C4-2B (cell line): Measurements from ENCODE around the gene IRX3.

ENCODE experiments used
- H3K27ac ChIP-seq: fragments of 450-650 bp; 2 replicates; pipeline ENCODE4 v1.5.1; 2017
- ZFX ChIP-seq: fragments of 450-650 bp; IDR thresholded peaks from 2 replicates; pipeline ENCODE4 v1.6.1; 2017
- TF ChIP-seq, protein P1 (sequence below): fragments of 450-650 bp; conservative IDR thresholded peaks from 2 replicates; pipeline ENCODE4 v1.5.1; 2017; ENCODE audit warnings: mild to moderate bottlenecking

IRX3 gene

DNA sequence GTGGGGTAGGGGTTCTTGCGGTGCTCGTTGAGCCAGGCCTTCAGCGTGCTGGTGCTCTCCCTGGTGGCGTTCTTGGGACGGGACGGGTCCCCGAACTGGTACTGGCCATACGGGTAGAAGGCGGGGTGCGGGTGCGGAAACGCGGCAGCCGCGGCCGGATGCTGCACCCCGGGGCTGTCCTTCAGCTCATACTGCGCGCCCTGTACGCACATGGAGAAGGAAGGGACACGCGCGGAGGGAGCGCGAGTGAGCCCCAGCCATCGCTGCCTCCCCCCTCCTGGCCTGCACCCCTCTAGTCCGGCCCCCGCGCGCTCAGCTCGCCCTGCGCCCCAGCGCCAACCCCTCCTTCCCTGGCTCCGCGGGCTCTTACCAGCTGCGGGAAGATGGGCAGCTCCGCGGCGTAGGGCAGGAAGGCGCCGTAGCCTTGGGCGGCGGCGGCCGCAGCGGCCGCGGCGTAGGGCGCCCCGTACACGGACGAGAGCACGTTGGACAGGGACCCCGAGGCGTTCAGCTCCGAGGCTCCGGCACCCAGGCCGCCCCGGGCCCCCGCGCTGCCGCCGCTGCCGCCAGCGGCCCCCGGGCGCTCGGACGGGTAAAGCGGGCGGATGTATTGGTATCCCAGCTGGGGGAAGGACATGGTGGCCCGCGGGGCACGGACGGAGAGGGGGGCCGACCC lies 1.0 kb downstream of the IRX3 start:
- peak overlapping the region; percentile 87 for H3K27ac ChIP-seq
- TF ChIP-seq, protein P1, sequence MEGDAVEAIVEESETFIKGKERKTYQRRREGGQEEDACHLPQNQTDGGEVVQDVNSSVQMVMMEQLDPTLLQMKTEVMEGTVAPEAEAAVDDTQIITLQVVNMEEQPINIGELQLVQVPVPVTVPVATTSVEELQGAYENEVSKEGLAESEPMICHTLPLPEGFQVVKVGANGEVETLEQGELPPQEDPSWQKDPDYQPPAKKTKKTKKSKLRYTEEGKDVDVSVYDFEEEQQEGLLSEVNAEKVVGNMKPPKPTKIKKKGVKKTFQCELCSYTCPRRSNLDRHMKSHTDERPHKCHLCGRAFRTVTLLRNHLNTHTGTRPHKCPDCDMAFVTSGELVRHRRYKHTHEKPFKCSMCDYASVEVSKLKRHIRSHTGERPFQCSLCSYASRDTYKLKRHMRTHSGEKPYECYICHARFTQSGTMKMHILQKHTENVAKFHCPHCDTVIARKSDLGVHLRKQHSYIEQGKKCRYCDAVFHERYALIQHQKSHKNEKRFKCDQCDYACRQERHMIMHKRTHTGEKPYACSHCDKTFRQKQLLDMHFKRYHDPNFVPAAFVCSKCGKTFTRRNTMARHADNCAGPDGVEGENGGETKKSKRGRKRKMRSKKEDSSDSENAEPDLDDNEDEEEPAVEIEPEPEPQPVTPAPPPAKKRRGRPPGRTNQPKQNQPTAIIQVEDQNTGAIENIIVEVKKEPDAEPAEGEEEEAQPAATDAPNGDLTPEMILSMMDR, result no peak; the same call in 1 of the 2 replicates
- TF ChIP-seq ZFX, result peak; percentile 51; the same call in 1 of the 2 replicates

DNA sequence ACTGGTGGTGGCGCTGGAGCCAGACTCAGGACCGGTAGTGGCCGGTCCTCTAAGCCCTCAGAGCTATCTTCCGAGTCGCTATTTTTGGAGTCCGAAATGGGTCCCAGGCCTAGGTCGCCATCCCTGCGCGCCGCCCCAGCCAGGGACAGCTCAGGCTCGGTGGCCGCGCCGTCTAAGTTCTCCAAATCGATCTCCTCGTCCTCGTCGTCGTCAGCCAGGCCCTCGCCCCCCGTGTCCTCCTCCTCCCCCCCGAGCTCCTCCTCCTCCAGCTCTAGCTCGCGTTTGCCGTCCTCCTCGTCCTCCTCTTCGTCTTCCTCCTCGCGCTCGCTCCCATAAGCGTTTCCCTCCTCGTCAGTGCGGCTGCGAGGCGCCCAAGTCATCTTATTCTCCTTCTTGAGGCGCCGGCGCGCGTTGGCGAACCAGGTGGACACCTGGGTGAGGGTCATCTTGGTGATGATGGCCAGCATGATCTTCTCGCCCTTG lies 1.6 kb downstream of the IRX3 start:
- peak overlapping the region; percentile 87 for H3K27ac ChIP-seq
- TF ChIP-seq, protein P1, result no peak
- no peak for TF ChIP-seq ZFX

DNA sequence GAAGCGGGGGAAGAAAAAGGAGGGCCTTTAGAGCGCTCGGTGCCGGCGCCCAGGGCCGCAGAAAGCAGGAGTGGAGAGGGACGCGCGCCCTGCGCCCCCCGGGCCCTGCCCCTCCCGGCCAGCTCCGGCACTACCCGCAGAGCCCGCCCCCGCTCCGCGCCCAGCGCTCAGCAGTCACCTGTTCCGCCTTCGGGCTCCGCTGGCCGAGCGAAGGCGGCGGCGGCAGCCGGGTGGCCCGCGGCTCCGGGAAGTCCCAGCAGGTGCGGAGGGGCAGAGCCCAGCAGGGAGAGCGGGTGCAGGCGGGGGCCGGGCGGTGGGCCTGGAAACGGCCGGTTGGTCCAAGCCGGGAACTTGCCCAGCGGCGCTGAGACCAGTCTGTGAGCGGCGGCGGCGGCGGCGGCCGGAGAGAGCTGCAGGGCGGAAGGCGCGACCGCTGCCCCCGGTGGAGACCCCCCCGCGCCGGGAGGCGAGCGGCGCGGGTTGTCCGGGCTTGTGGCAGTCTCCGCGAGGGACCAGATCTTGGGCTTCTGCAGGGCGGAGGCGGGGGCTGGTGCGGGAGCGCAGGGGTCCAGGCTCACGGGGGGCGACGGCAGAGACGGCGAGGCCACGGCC lies 2.2 kb downstream of the IRX3 start:
- no peak overlapping the region; the same call in 1 of the 2 replicates for H3K27ac ChIP-seq

GRCh38 chr16:54283725-54284318 lies 2.8 kb downstream of the IRX3 start:
- H3K27ac ChIP-seq, result no peak overlapping the region
- no peak for TF ChIP-seq ZFX
- TF ChIP-seq, protein P1, result no peak

More for the DNA sequence above, 2.2 kb downstream of the IRX3 start:
- TF ChIP-seq ZFX, result no peak
- TF ChIP-seq, protein P1, result no peak

DNA sequence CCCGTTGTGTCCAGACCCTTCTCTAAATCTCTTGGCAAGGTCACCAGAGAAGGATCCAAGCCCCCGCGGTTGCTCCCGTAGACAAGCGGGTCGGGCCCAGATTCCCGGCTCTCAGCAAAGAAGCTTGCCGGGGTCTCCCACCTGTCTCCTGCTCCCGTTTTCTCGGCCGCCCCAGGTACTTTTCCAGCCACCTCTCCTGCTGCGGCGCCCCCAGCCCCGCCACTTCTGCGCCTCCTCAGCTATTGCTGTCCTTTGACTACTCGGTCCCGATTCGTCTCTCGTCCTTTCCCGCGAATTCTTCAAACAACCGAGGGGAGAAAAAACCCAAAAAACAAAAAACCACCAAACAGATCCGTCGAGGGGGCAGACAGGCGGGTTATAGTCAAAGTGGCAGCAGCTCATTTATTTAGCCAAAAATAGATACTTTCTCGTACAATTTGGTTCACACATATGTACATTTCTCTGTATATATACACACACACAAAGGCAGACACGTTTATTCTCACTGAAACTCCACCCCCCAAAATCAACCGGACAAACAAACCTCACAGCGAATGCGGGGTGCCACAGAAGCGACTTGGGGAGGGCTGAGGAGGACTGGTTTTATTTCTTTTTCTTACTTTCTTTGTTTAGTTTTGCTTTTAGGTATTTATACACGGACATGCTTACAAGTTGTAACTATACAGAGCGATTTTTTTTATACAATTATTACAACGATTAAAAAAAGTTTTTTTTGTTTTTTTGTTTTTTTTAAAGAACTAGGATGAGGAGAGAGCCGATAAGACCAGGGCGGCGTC lies 3.5 kb downstream of the IRX3 start:
- no peak overlapping the region for H3K27ac ChIP-seq
- TF ChIP-seq, protein P1, result no peak
- TF ChIP-seq ZFX, result no peak

GRCh38 chr16:54282202-54282927 lies 4.2 kb downstream of the IRX3 start:
- H3K27ac ChIP-seq, result no peak overlapping the region
- TF ChIP-seq ZFX, result no peak
- TF ChIP-seq, protein P1, result peak; percentile 71
